HG03558 (cell line): ENCODE measurements around the gene SDHC.
A peak's percentile ranks its signal among the peaks of the same experiment; 100 is the strongest.
"Not testable (repeated sequence)": the region's sequence is repeated elsewhere in the genome, so short reads cannot be mapped to it uniquely, and the experiment has no call there.

Experiments used
- ATAC-seq: cut with Tn5 transposase; IDR thresholded peaks from one replicate; pipeline ENCODE4 v1.9.1; 2021; ENCODE audit warnings: moderate number of reproducible peaks; ENCODE audit not compliant: unreplicated experiment; ENCODE audit errors: extremely low read depth

Gene SDHC

DNA sequence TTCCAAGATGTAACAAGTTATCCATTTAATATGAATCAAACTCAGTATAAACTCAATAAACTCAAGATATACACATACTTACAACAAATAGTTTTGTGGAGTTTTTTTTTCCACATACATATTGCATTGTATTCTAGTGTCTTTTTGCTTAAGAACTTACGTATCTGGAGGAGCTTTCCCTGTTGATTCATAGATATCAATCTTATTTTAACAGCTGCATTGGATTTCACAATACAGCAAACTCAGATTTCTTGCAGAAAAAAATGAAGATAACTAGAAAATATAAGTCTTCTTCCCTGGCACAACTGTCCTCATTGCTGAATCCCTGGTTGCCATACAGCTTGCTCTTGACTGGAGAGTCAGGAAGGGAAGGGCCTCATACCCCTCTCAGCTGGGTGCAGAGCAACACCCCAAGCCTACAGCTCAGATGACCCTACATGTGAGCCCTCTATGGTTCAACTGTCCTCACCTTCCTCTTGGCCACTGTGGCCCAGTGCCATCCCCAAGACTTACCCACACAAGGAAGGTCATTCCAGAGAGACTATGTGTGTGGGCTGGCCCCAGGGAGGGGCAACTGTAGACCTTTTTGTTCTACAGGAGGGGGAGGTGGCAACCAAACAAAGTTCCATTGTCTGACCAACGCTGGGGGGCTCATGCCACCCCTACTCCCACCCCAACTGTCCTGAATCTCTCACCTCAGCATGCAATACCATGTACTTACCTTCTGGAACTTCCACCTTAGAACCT lies 6.1 kb upstream of the SDHC start:
- no peak for ATAC-seq

GRCh38 chr1:161309868-161310267 lies 4.3 kb upstream of the SDHC start, which contains the start of gene MPZ:
MPZ (minus strand) TSS chr1:161309968; CDS start chr1:161309905, 63 bp downstream.
- no peak for ATAC-seq

GRCh38 chr1:161311595-161312181 lies 2.5 kb upstream of the SDHC start:
- ATAC-seq = no peak

- ATAC-seq = no peak
Measured at GRCh38 chr1:161313554-161314200, 504 bp upstream of the SDHC start.

GRCh38 chr1:161315841-161316674 lies 1.9 kb downstream of the SDHC start:
- ATAC-seq = not testable (repeated sequence)

DNA sequence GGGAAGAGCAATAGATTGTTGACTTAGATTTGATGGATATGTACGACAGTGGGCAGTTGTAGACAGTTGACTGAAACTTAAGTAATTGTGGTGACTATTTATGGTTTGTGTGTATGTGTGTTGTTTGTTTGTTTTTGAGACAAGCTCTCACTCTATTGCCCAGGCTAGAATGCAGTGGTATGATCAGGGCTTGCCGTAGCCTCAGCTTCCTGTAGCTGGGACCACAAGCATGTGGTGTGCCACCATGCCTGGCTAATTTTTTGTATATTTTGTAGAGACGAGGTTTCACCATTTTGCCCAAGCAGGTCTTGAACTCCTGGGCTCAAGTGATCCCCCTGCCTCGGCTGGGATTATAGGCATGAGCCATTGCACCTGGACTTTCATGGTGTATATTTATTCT lies 9.8 kb downstream of the SDHC start:
- no peak for ATAC-seq

GRCh38 chr1:161330346-161330745 lies 16.2 kb downstream of the SDHC start:
- no peak for ATAC-seq

DNA sequence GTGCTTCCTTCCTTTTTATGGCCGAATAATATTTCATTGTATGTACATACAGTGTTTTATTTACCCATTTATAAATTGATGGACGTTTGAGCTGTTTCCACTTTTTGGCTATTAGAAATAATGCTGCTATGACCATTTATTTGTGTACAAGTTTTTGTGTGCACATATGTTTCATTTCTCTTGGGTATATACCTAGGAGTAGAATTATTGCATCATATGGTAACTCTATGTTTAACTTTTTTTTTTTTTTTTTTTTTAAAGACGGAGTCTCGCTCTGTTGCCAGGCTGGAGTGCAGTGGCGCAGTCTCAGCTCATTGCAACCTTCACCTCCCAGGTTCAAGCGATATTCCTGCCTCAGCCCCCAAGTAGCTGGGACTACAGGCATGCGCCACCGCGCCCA lies 19.0 kb downstream of the SDHC start:
- ATAC-seq = no peak

DNA sequence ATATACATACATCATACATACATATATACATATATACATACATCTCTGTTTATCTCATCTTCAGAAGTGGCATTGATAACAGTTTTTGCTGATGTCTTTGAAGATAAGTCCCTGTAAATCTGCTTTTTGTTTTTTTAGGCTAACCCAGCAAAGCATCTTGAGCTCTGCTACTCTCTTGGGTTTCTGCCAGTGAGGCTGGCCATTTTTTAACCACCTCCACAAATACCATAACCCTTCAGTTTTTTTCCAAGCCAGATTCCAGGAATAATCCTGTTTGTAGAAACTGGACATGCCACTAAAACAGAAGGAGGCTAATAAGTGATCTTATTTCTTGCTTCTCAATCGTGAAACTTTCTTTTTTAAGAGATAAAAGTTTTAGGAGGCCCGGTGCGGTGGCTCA lies 21.6 kb downstream of the SDHC start:
- no peak for ATAC-seq

DNA sequence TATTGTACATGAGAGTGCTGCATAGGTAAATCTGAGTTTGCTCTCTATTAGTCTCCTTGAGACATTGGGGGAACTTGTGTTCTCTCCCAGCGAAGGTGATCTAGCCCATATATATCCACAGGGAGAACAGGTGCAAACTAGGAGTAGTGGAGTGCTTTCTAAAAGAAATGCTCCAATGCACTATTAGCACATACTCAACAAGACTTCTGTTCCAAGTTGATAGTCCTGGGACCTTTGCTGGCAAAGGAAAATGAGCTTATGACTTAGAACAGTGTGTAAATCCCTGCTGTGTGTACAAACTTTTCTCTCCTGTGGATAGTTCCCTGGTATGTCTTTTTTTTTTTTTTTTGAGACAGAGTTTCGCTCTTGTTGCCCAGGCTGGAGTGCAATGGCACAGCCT lies 28.0 kb downstream of the SDHC start:
- ATAC-seq = no peak

DNA sequence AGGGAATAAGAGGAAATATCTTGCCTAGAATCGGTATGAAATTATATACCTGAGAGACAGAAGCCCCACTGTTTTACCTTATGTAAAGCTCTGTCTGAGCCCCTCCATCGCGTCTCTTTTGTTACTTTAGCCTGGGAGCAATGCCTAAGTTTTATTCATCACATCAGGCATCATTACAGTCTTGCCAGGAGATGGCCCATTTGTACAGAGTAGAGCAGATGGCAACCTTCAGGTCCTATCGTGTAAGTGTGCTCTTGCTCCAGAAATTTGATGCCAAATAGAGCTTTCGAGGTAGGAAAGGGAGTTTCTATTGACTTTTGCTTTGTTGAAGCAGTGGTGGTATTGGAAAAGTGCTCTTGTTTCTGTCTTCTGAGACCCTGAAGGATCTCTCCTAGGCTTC lies 28.6 kb downstream of the SDHC start:
- no peak for ATAC-seq

GRCh38 chr1:161350671-161351070 lies 36.5 kb downstream of the SDHC start:
- no peak for ATAC-seq

DNA sequence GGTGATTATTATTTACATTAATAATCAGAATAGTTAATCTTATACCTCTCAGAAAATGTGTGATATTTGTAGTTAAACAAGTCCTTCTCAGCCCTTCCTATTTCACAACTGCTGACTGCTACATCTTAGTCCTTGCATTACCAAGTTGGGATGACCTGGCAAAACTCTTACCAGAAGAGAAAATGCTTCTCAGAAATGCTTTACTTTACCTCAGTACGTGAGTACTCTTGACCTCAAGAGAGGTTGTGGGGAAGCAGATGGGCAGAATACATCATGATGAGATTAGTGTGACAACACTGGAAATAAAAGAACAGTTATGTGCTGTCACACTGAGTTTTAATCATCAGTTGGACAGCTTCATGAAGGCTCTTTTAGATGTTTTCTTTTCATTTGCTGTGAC lies 37.3 kb downstream of the SDHC start:
- no peak for ATAC-seq

DNA sequence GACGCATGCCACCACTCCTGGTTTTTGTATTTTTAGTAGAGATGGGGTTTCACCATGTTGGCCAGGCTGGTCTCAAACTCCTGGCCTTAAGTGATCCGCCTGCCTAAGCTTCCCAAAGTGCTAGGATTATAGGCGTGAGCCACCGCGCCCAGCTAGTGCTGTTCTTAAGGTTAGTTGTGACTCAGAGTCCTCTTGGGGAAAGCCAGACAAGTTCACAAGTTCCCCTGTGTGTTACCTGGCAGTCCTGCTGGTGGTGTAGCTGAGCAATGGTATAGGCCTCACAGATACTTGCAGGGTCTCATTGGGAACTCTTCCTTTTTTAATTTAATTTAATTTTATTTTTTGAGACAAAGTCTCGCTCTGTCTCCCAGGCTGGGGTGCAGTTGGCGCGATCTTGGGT lies 42.9 kb downstream of the SDHC start:
- ATAC-seq = no peak

GRCh38 chr1:161359291-161359690 lies 45.1 kb downstream of the SDHC start:
- ATAC-seq = no peak

- ATAC-seq = no peak
Measured at GRCh38 chr1:161364332-161364731, 50.2 kb downstream of the SDHC start.

DNA sequence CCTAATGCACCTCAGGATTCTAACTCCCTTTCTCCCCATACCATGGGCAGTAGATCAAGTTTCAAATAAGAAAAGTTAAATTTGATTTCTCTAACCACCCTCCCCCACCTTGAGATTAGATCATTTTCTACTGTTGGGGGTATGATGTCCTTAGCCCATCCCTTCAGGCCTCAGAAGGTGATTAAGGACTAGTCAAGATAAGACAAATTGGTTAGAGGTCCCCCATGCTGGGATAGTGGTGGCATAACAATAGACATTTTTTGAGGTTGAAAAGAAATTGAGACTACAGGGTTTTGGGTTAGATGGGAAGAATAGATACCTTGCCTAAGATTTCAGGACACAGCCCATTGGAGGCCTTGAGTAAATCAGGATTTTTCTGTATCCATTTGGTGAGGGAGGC lies 51.0 kb downstream of the SDHC start:
- no peak for ATAC-seq

GRCh38 chr1:161367684-161368400 lies 53.7 kb downstream of the SDHC start, which contains the start of gene CFAP126:
CFAP126 (minus strand) TSS chr1:161367876; CDS start chr1:161367868, 8 bp downstream.
- peak; percentile 90 for ATAC-seq

GRCh38 chr1:161373442-161373841 lies 59.3 kb downstream of the SDHC start:
- ATAC-seq = no peak

DNA sequence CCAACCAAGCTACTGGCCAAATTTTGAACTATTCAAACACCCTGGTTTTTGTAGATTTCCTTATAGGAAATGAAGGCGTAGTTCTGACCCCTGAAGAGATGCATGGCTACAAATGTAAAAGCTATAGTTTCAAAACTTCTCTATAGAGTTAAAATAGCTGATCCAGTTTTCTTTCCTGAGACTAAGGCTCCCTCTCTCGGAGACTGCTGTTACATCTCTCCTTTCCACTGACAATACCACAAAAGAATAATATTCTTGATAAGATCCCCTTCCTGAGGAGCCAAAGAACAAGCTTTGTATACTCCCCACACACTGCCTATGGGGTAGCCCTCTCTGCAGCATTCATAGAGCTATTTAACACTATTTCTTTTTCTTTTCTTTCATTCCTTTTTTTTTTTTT lies 60.2 kb downstream of the SDHC start:
- ATAC-seq = no peak
